Right lobe of liver (tissue), 6 donors: ENCODE measurements around the gene TMEM214. TPM values are rescaled to one million over a fixed set of nuclear protein-coding genes. Genes with fewer than 3 reads are reported as not detected.

ENCODE experiments used
- ATAC-seq, 4 donors: fragments of 200-7000 bp; cut with Tn5 transposase; one replicate each; pipeline ENCODE4 v1.9.1; 2020; ENCODE audit warnings: mild to moderate bottlenecking in 4 of 4, moderate library complexity in 4 of 4
- DNase-seq, 3 donors: peaks; one replicate each; pipeline ENCODE4 v3.0.0-alpha.2; 2020
- H3K27ac ChIP-seq, 3 donors: fragments of 200-600 bp; one replicate each; pipeline ENCODE4 v1.8.0; 2022
- H3K27me3 ChIP-seq, 2 donors: fragments of 200-600 bp; one replicate each; pipeline ENCODE4 v1.8.0; 2022
- H3K36me3 ChIP-seq, 4 donors: fragments of 200-600 bp; sonication (generic) in 1 of 4; one replicate each; pipeline versions ENCODE4 v1.5.1 to v1.8.0; 2017 to 2022; ENCODE audit warnings: control low read depth in 1 of 4
- H3K4me1 ChIP-seq, 4 donors: fragments of 200-600 bp; sonication (generic) in 1 of 4; one replicate each; pipeline versions ENCODE4 v1.5.1 to v1.8.0; 2017 to 2022; ENCODE audit warnings: control low read depth in 1 of 4
- H3K4me3 ChIP-seq, 3 donors: fragments of 200-600 bp; one replicate each; pipeline ENCODE4 v1.8.0; 2022
- H3K9me3 ChIP-seq, 4 donors: fragments of 200-600 bp; sonication (generic) in 1 of 4; one replicate each; pipeline versions ENCODE4 v1.5.1 to v1.8.0; 2017 to 2022; ENCODE audit warnings: control low read depth in 1 of 4
- CTCF ChIP-seq, 4 donors: fragments of 200-600 bp in 3 of 4; fragments of 450-650 bp in 1 of 4; IDR thresholded peaks; one replicate each; pipeline versions ENCODE4 v1.5.1 to v1.8.0; 2016 to 2022; ENCODE audit warnings: antibody characterized with exemption in 4 of 4, mild to moderate bottlenecking in 2 of 4
- POLR2A ChIP-seq: fragments of 450-650 bp; IDR thresholded peaks from one replicate; pipeline ENCODE4 v1.6.1; 2017; ENCODE audit warnings: antibody characterized with exemption, mild to moderate bottlenecking
- WGBS: methylation state at CpG from one replicate; pipeline ENCODE4 v1.1.6; 2018; ENCODE audit warnings: low coverage, low lambda C conversion rate; ENCODE audit not compliant: insufficient coverage; ENCODE audit errors: missing lambda C conversion rate; 5-methylcytosine and 5-hydroxymethylcytosine counted together
- intact Hi-C, 2 donors: fragments of 100-400 bp; cut with DNase I; formaldehyde crosslinking; loops; one replicate each; pipeline versions ENCODE4 v1.11.2 to v1.14.1; 2022
- total RNA-seq, 6 experiments: library from RNA; depleted of rRNA in 2 of 6; stranded (reverse); fragments of >200 nt in 2 of 6; fragmentation: NEBNext Ultra II Directional in 3 of 6; extraction: Animal tissue kit (Norgen Biotek cat#: 25700) in 3 of 6; gene quantifications; one replicate each; pipeline versions ENCODE4 v1.1.0 to v1.2.4, GENCODE V29; 2016 to 2023
- donor health status: DM: no; HTN: yes; CAD: no.
- donor health status: DM: no; HTN: no; CAD: no.
- donor health status: DM: no; HTN: no; CAD: no.
- donor health status: DM: no; HTN: yes; CAD: no.
- donor health status: DM: no; HTN: yes; CAD: no.

Gene TMEM214
- total RNA-seq, 6 experiments from 2014 or later: 29.1 to 62.7 (median 50.0) TPM

DNA sequence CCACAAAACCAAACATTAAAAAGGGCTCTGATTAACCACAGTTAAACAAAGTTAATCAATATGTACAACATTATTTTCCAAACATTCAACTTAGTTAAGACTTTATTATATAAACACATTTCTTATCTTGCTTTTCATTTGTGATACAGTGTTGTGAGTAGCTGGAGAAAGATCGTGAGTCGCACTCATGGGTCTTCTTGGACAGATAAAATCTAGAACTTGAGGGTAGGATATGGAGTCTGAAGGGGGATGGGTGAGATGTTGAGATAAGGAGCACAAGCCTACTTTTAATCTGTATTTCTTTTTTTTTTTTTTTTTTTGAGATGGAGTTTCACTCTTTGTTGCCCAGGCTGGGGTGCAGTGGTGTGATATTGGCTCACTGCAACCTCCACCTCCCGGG lies 22.6 kb upstream of the TMEM214 start:
- no peak for ATAC-seq
- Histone ChIP-seq H3K4me1 (peaks cover 0 to 32% (median 20%) of the 10 kb centered on the region in 4 donors), H3K4me3 (no peak overlapping the region), H3K36me3 (no peaks in the 10 kb centered on the region), H3K9me3 (no peaks in the 10 kb centered on the region), H3K27me3 (no peaks in the 10 kb centered on the region), H3K27ac (peak overlapping the region in 1 of 3 donors; percentile 4)
- 62% methylated on average over 3 of the region's 3 CpGs for WGBS
- TF ChIP-seq CTCF (IDR thresholded peaks at IDR 0.05): no peak
- no peak for TF ChIP-seq POLR2A
- no peak for DNase-seq
- intact Hi-C loops: loop anchor here in 1 of 2 donors (5.0 kb wide), 1 partner anchor 48 kb away; no protein-coding TSS in a partner anchor

GRCh38 chr2:27013738-27014137 lies 19.0 kb upstream of the TMEM214 start:
- Histone ChIP-seq H3K4me3 (no peak overlapping the region), H3K4me1 (peaks cover 2 to 66% (median 37%) of the 10 kb centered on the region in 4 donors), H3K9me3 (no peaks in the 10 kb centered on the region), H3K36me3 (no peaks in the 10 kb centered on the region), H3K27ac (no peak overlapping the region), H3K27me3 (no peaks in the 10 kb centered on the region)
- no peak for DNase-seq
- no CpG with 5 or more reads among the region's 4 CpGs for WGBS
- intact Hi-C loops: loop anchor here in 1 of 2 donors (5.0 kb wide), 1 partner anchor 51 kb away; no protein-coding TSS in a partner anchor
- TF ChIP-seq CTCF (IDR thresholded peaks at IDR 0.05): no peak
- ATAC-seq: no peak

- Histone ChIP-seq H3K4me3 (no peak overlapping the region), H3K9me3 (no peaks in the 10 kb centered on the region), H3K27ac (peak overlapping the region; percentile 24 to 78 (median 41)), H3K27me3 (no peaks in the 10 kb centered on the region), H3K36me3 (no peaks in the 10 kb centered on the region), H3K4me1 (peaks cover 2 to 61% (median 32%) of the 10 kb centered on the region in 4 donors)
- 100% methylated on average over 1 of the region's 8 CpGs for WGBS
- TF ChIP-seq POLR2A (no peak), CTCF (IDR thresholded peaks at IDR 0.05) (no peak)
- no peak for DNase-seq
- ATAC-seq: peak; percentile 4 to 37 (median 20)
- intact Hi-C loops: loop anchor here (5.0 kb wide), 1 partner anchor 53 kb away; no protein-coding TSS in a partner anchor
These were observed 17.9 kb upstream of the TMEM214 start for GRCh38 chr2:27014771-27015433.

DNA sequence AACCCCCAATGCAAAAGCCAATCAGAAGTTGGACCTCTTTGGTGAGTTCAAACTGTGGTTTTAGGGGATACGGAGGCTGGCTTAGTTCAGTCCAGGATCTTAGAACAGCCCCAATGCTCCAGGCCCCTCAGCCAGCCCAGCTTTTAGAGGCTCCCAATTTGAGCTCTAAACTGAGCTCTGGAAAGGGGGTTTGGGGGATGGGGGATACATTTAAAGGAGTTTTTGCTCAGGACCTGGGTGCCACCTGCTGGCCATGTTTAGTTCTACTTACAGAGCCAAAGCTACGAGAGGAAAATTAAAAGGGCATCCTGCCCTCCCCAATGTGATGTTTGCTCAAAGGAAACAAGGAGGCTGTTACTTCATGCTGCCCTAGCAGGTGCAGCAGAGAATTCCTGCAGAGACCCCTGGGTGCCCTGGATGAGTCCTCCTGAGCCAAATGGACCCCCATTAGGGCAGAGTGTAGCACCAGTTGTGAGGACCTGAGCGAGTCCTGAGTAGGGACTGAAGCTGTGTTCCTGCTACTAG lies 15.9 kb upstream of the TMEM214 start:
- WGBS: 50% methylated on average over 2 of the region's 3 CpGs
- intact Hi-C loops: loop anchor here in 1 of 2 donors (5.0 kb wide), 1 partner anchor 55 kb away; no protein-coding TSS in a partner anchor
- Histone ChIP-seq H3K36me3 (no peaks in the 10 kb centered on the region), H3K4me3 (no peak overlapping the region), H3K27ac (peak overlapping the region; percentile 25 to 78 (median 68)), H3K4me1 (peaks cover 2 to 69% (median 40%) of the 10 kb centered on the region in 4 donors), H3K9me3 (no peaks in the 10 kb centered on the region), H3K27me3 (no peaks in the 10 kb centered on the region)
- TF ChIP-seq CTCF (IDR thresholded peaks at IDR 0.05) (peak; percentile 66 to 83 (median 73)), POLR2A (no peak)
- peak in 2 of 3 donors; percentile 57 to 76 for DNase-seq
- peak; percentile 52 to 63 (median 57) for ATAC-seq
